Osteocyte (in vitro differentiated cells): ENCODE data around the gene ABTB1. TPM values are rescaled to one million over a fixed set of nuclear protein-coding genes. Genes with fewer than 3 reads are reported as not detected.
A peak's percentile ranks its signal among the peaks of the same experiment; 100 is the strongest.

Experiments used
- DNase-seq: peaks from one replicate; pipeline ENCODE4 v3.0.0; 2021; ENCODE audit warnings: mixed read lengths; ENCODE audit not compliant: unreplicated experiment; ENCODE audit errors: extremely low spot score
- H3K27ac Mint-ChIP-seq: one replicate; pipeline ENCODE4 v1.8.0; 2021; ENCODE audit warnings: mild to moderate bottlenecking, mixed read lengths; ENCODE audit not compliant: unreplicated experiment
- H3K27me3 Mint-ChIP-seq: one replicate; pipeline ENCODE4 v1.8.0; 2021; ENCODE audit warnings: mixed read lengths; ENCODE audit not compliant: unreplicated experiment
- H3K36me3 Mint-ChIP-seq: one replicate; pipeline ENCODE4 v1.8.0; 2021; ENCODE audit warnings: mixed read lengths; ENCODE audit not compliant: unreplicated experiment
- H3K4me1 Mint-ChIP-seq: one replicate; pipeline ENCODE4 v1.8.0; 2021; ENCODE audit warnings: mixed read lengths; ENCODE audit not compliant: unreplicated experiment
- H3K4me3 Mint-ChIP-seq: one replicate; pipeline ENCODE4 v1.8.0; 2021; ENCODE audit warnings: mild to moderate bottlenecking, moderate library complexity, mixed read lengths; ENCODE audit not compliant: unreplicated experiment
- H3K9me3 Mint-ChIP-seq: one replicate; pipeline ENCODE4 v1.8.0; 2021; ENCODE audit warnings: mixed read lengths; ENCODE audit not compliant: unreplicated experiment
- total RNA-seq: library from RNA; stranded (reverse); gene quantifications from 2 replicates; pipeline ENCODE4 v1.2.1, GENCODE V29; 2021
- TF ChIP-seq, protein P1 (sequence below): fragments of 200-600 bp; sonication (generic); IDR thresholded peaks from 2 replicates; pipeline ENCODE4 v1.5.0; 2021; ENCODE audit warnings: antibody characterized with exemption, mild to moderate bottlenecking, moderate library complexity

The ABTB1 gene
- total RNA-seq, 1 donor from 2014 or later, result 73.4 TPM

DNA sequence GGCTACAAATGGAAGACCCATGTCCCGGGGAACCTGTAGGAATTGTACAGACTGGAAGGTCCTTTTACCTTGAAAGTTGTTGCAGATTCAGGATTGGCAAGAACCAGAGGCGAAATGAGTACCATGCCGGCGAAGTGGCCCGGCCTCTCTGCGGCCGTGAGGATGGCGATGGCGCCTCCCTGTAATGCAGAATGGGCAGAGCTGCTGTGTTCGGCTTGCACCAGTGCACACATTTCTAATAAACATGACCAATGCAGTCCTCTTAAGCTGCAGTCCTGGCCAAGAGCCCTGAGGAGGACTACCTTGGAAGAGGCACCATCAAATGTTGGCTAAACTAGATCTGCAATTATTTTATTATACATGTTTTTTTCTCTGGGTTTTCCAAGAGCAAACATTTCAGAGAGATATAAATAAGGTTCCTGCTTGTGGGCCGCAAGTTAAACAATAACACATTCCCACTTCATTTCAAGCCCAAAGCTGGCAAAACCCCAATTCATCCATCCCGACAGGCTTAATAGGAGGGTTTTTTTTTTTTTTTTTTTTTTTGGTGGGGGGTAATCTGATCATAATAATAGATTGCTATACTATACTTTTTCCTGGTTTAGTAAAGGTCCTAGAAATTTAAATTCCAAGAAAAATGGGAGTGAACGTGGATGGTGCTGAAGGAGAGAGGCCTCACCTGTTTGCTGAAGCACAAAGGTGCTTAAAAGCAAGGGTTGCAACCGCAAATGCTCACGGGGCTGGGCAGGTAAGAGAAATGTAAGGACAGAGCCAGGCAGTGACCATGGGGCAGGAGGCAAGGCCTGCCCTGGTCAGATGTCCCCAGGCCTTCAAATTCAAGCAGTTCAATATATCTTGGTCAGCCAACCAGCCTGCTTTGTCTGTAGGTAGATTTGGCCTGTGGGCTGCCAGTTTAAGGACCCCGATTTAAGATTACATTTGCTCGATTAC lies 48.5 kb downstream of the ABTB1 start:
- TF ChIP-seq, protein P1, sequence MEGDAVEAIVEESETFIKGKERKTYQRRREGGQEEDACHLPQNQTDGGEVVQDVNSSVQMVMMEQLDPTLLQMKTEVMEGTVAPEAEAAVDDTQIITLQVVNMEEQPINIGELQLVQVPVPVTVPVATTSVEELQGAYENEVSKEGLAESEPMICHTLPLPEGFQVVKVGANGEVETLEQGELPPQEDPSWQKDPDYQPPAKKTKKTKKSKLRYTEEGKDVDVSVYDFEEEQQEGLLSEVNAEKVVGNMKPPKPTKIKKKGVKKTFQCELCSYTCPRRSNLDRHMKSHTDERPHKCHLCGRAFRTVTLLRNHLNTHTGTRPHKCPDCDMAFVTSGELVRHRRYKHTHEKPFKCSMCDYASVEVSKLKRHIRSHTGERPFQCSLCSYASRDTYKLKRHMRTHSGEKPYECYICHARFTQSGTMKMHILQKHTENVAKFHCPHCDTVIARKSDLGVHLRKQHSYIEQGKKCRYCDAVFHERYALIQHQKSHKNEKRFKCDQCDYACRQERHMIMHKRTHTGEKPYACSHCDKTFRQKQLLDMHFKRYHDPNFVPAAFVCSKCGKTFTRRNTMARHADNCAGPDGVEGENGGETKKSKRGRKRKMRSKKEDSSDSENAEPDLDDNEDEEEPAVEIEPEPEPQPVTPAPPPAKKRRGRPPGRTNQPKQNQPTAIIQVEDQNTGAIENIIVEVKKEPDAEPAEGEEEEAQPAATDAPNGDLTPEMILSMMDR, result no peak

GRCh38 chr3:127722091-127722784 lies 49.5 kb downstream of the ABTB1 start:
- Mint-ChIP-seq H3K4me3 (no peak overlapping the region), H3K27me3 (no peaks in the 10 kb centered on the region), H3K27ac (peak overlapping the region; percentile 78), H3K4me1 (peaks cover 19% of the 10 kb centered on the region), H3K9me3 (no peaks in the 10 kb centered on the region), H3K36me3 (peaks cover 29% of the 10 kb centered on the region)
- TF ChIP-seq, protein P1, result no peak
- DNase-seq, result no peak

More for the DNA sequence above, 48.5 kb downstream of the ABTB1 start:
- no peaks in the 10 kb centered on the region for H3K9me3 Mint-ChIP-seq
- H3K4me1 Mint-ChIP-seq, result peaks cover 19% of the 10 kb centered on the region
- H3K27ac Mint-ChIP-seq, result peak overlapping the region; percentile 13
- H3K27me3 Mint-ChIP-seq, result no peaks in the 10 kb centered on the region
- H3K36me3 Mint-ChIP-seq, result peaks cover 29% of the 10 kb centered on the region
- no peak for DNase-seq
- H3K4me3 Mint-ChIP-seq, result no peak overlapping the region

DNA sequence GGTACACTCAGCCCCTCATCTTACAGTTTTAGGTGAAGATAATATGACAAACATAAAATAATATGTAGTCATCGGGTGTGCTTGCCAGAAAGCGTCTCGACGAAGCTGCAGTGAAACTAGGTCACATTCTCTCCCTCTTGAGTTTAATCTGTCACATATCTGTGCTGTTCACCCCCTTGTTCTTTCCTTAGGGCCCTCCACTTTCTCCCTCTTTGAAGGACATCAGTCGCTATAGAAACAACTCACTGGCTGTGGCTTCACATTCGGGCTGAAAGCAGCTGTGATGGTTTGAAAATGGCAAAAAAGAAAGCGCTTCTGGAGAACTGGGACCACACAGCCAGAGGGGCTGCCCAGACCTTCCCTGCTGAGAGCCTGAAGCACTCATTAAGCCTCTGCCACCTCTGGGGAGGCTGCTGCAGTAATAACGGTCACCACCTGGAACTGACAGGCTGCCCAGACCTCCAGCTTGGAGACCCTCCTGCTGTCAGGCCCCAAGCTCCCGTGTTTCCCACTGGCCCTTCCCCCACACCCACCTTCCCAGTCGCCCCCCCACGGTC lies 50.3 kb downstream of the ABTB1 start:
- TF ChIP-seq, protein P1, result no peak
- H3K4me1 Mint-ChIP-seq, result peaks cover 19% of the 10 kb centered on the region
- H3K4me3 Mint-ChIP-seq, result peak overlapping the region; percentile 6
- no peak for DNase-seq
- no peaks in the 10 kb centered on the region for H3K9me3 Mint-ChIP-seq
- H3K27ac Mint-ChIP-seq, result peak overlapping the region; percentile 78
- no peaks in the 10 kb centered on the region for H3K27me3 Mint-ChIP-seq
- H3K36me3 Mint-ChIP-seq, result peaks cover 29% of the 10 kb centered on the region

DNA sequence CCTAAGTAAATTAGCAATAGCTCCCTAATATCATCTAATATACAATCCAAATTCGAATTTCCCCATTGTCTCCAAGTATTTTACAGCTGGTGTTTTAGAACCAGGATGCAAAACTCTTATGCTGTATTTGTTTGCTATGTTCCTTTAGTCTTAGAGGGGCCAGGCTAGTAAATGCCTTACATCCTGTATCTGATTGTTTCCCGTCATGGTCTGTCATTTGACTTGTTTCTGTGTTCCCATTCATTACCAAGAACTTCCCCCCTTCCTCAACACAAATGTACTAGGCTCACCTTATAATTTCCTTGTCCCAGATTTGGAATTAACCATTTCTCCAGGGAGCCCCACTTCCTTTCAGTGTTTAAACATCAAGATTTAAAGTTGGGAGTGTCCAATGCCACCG lies 54.1 kb downstream of the ABTB1 start:
- Mint-ChIP-seq H3K27ac (no peak overlapping the region), H3K36me3 (peaks cover 18% of the 10 kb centered on the region), H3K4me3 (no peak overlapping the region), H3K4me1 (peaks cover 34% of the 10 kb centered on the region), H3K9me3 (no peaks in the 10 kb centered on the region), H3K27me3 (no peaks in the 10 kb centered on the region)
- TF ChIP-seq, protein P1, result no peak
- no peak for DNase-seq
